HL-60 (cell line): Measurements from ENCODE around the gene RNF214.

Experiments
- TF ChIP-seq, protein P1 (sequence below): IDR thresholded peaks from one replicate; pipeline ENCODE4 v1.5.1; 2011; ENCODE audit warnings: low read length, control low read depth, inconsistent platforms; ENCODE audit not compliant: insufficient read depth
- TF ChIP-seq, protein P2 (sequence below): IDR thresholded peaks from 2 replicates; pipeline ENCODE4 v1.6.1; 2012; ENCODE audit warnings: low read depth; ENCODE audit not compliant: insufficient replicate concordance

DNA sequence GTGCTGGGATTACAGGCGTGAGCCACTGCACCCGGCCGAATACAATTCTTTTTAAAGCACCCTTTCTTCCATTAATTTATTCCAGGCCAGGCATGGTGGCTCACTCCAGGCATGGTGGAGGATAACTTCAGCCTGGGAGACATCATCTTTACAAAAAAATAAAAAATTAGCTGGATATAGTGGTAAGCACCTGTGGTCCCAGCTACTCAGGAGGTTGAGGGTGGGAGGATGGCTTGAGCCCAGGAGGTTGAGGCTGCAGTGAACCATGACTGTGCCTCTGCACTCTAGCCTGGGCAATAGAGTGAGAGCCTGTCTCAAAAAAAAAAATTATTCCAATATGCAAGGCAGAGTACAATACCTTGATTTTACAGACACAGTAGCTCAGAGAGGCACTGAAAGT lies 21.9 kb upstream of the RNF214 start:
- TF ChIP-seq, protein P1, sequence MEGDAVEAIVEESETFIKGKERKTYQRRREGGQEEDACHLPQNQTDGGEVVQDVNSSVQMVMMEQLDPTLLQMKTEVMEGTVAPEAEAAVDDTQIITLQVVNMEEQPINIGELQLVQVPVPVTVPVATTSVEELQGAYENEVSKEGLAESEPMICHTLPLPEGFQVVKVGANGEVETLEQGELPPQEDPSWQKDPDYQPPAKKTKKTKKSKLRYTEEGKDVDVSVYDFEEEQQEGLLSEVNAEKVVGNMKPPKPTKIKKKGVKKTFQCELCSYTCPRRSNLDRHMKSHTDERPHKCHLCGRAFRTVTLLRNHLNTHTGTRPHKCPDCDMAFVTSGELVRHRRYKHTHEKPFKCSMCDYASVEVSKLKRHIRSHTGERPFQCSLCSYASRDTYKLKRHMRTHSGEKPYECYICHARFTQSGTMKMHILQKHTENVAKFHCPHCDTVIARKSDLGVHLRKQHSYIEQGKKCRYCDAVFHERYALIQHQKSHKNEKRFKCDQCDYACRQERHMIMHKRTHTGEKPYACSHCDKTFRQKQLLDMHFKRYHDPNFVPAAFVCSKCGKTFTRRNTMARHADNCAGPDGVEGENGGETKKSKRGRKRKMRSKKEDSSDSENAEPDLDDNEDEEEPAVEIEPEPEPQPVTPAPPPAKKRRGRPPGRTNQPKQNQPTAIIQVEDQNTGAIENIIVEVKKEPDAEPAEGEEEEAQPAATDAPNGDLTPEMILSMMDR: no peak
- TF ChIP-seq, protein P2, sequence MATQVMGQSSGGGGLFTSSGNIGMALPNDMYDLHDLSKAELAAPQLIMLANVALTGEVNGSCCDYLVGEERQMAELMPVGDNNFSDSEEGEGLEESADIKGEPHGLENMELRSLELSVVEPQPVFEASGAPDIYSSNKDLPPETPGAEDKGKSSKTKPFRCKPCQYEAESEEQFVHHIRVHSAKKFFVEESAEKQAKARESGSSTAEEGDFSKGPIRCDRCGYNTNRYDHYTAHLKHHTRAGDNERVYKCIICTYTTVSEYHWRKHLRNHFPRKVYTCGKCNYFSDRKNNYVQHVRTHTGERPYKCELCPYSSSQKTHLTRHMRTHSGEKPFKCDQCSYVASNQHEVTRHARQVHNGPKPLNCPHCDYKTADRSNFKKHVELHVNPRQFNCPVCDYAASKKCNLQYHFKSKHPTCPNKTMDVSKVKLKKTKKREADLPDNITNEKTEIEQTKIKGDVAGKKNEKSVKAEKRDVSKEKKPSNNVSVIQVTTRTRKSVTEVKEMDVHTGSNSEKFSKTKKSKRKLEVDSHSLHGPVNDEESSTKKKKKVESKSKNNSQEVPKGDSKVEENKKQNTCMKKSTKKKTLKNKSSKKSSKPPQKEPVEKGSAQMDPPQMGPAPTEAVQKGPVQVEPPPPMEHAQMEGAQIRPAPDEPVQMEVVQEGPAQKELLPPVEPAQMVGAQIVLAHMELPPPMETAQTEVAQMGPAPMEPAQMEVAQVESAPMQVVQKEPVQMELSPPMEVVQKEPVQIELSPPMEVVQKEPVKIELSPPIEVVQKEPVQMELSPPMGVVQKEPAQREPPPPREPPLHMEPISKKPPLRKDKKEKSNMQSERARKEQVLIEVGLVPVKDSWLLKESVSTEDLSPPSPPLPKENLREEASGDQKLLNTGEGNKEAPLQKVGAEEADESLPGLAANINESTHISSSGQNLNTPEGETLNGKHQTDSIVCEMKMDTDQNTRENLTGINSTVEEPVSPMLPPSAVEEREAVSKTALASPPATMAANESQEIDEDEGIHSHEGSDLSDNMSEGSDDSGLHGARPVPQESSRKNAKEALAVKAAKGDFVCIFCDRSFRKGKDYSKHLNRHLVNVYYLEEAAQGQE: no peak
